Right lobe of liver (tissue), 6 donors: ENCODE results near the gene HOMEZ. TPM values are rescaled to one million over a fixed set of nuclear protein-coding genes. Genes with fewer than 3 reads are reported as not detected.

Experiments used
- ATAC-seq, 4 donors: fragments of 200-7000 bp; cut with Tn5 transposase; one replicate each; pipeline ENCODE4 v1.9.1; 2020; ENCODE audit warnings: mild to moderate bottlenecking in 4 of 4, moderate library complexity in 4 of 4
- DNase-seq, 3 donors: peaks; one replicate each; pipeline ENCODE4 v3.0.0-alpha.2; 2020
- H3K27ac ChIP-seq, 3 donors: fragments of 200-600 bp; one replicate each; pipeline ENCODE4 v1.8.0; 2022
- H3K27me3 ChIP-seq, 2 donors: fragments of 200-600 bp; one replicate each; pipeline ENCODE4 v1.8.0; 2022
- H3K36me3 ChIP-seq, 4 donors: fragments of 200-600 bp; sonication (generic) in 1 of 4; one replicate each; pipeline versions ENCODE4 v1.5.1 to v1.8.0; 2017 to 2022; ENCODE audit warnings: control low read depth in 1 of 4
- H3K4me1 ChIP-seq, 4 donors: fragments of 200-600 bp; sonication (generic) in 1 of 4; one replicate each; pipeline versions ENCODE4 v1.5.1 to v1.8.0; 2017 to 2022; ENCODE audit warnings: control low read depth in 1 of 4
- H3K4me3 ChIP-seq, 3 donors: fragments of 200-600 bp; one replicate each; pipeline ENCODE4 v1.8.0; 2022
- H3K9me3 ChIP-seq, 4 donors: fragments of 200-600 bp; sonication (generic) in 1 of 4; one replicate each; pipeline versions ENCODE4 v1.5.1 to v1.8.0; 2017 to 2022; ENCODE audit warnings: control low read depth in 1 of 4
- CTCF ChIP-seq, 4 donors: fragments of 200-600 bp in 3 of 4; fragments of 450-650 bp in 1 of 4; IDR thresholded peaks; one replicate each; pipeline versions ENCODE4 v1.5.1 to v1.8.0; 2016 to 2022; ENCODE audit warnings: antibody characterized with exemption in 4 of 4, mild to moderate bottlenecking in 2 of 4
- POLR2A ChIP-seq: fragments of 450-650 bp; IDR thresholded peaks from one replicate; pipeline ENCODE4 v1.6.1; 2017; ENCODE audit warnings: antibody characterized with exemption, mild to moderate bottlenecking
- WGBS: methylation state at CpG from one replicate; pipeline ENCODE4 v1.1.6; 2018; ENCODE audit warnings: low coverage, low lambda C conversion rate; ENCODE audit not compliant: insufficient coverage; ENCODE audit errors: missing lambda C conversion rate; 5-methylcytosine and 5-hydroxymethylcytosine counted together
- intact Hi-C, 2 donors: fragments of 100-400 bp; cut with DNase I; formaldehyde crosslinking; loops; one replicate each; pipeline versions ENCODE4 v1.11.2 to v1.14.1; 2022
- total RNA-seq, 6 experiments: library from RNA; depleted of rRNA in 2 of 6; stranded (reverse); fragments of >200 nt in 2 of 6; fragmentation: NEBNext Ultra II Directional in 3 of 6; extraction: Animal tissue kit (Norgen Biotek cat#: 25700) in 3 of 6; gene quantifications; one replicate each; pipeline versions ENCODE4 v1.1.0 to v1.2.4, GENCODE V29; 2016 to 2023
- donor health status: DM: no; HTN: yes; CAD: no.
- donor health status: DM: no; HTN: no; CAD: no.
- donor health status: DM: no; HTN: no; CAD: no.
- donor health status: DM: no; HTN: yes; CAD: no.
- donor health status: DM: no; HTN: yes; CAD: no.

Gene HOMEZ
- total RNA-seq, 6 experiments from 2014 or later, result 3.4 to 8.8 (median 5.3) TPM

GRCh38 chr14:23323838-23324454 lies 38.0 kb upstream of the HOMEZ start:
- peaks cover 0 to 22% (median 4%) of the 10 kb centered on the region in 4 donors for H3K4me1 ChIP-seq
- intact Hi-C loops, result no loop called here
- ATAC-seq (no peak), DNase-seq (no peak)
- no peaks in the 10 kb centered on the region for H3K9me3 ChIP-seq
- H3K27ac ChIP-seq, result no peak overlapping the region
- WGBS, result 82% methylated on average over 18 of the region's 18 CpGs
- peaks cover 0 to 28% (median 13%) of the 10 kb centered on the region in 4 donors for H3K36me3 ChIP-seq
- no peak overlapping the region for H3K4me3 ChIP-seq
- no peaks in the 10 kb centered on the region for H3K27me3 ChIP-seq
- TF ChIP-seq POLR2A (no peak), CTCF (IDR thresholded peaks at IDR 0.05) (no peak)

GRCh38 chr14:23322568-23323517 lies 36.9 kb upstream of the HOMEZ start:
- TF ChIP-seq CTCF (IDR thresholded peaks at IDR 0.05), result no peak
- TF ChIP-seq POLR2A, result no peak
- Histone ChIP-seq H3K27me3 (no peaks in the 10 kb centered on the region), H3K4me3 (peak overlapping the region; percentile 74 to 92 (median 82)), H3K4me1 (peaks cover 0 to 15% (median 4%) of the 10 kb centered on the region in 4 donors), H3K27ac (peak overlapping the region; percentile 91 to 94 (median 91)), H3K9me3 (no peaks in the 10 kb centered on the region), H3K36me3 (peaks cover 0 to 28% (median 13%) of the 10 kb centered on the region in 4 donors)
- WGBS, result 43% methylated on average over 10 of the region's 10 CpGs
- intact Hi-C loops, result no loop called here
- DNase-seq (no peak), ATAC-seq (no peak)

GRCh38 chr14:23321572-23322547 lies 35.9 kb upstream of the HOMEZ start:
- peak; percentile 28 for TF ChIP-seq POLR2A
- TF ChIP-seq CTCF (IDR thresholded peaks at IDR 0.05), result no peak
- H3K27ac ChIP-seq, result peak overlapping the region; percentile 91 to 94 (median 91)
- H3K9me3 ChIP-seq, result no peaks in the 10 kb centered on the region
- intact Hi-C loops, result no loop called here
- peak overlapping the region; percentile 74 to 92 (median 82) for H3K4me3 ChIP-seq
- ATAC-seq, result peak; percentile 30 to 45 (median 40)
- DNase-seq, result peak; percentile 70 to 77 (median 74)
- 1% methylated on average over 20 of the region's 64 CpGs for WGBS
- no peaks in the 10 kb centered on the region for H3K27me3 ChIP-seq
- H3K36me3 ChIP-seq, result peaks cover 0 to 28% (median 13%) of the 10 kb centered on the region in 4 donors
- H3K4me1 ChIP-seq, result peaks cover 0 to 15% (median 4%) of the 10 kb centered on the region in 4 donors
